G401.6 (cell line): ENCODE measurements around the gene HOXC10.

Source experiments
- FAIRE-seq: peaks from 2 replicates; lab custom pipeline; 2012; peaks lifted over from hg19 to GRCh38; lab: Jason Lieb, UNC

Gene HOXC10

GRCh38 chr12:54030442-54030801 lies 45.5 kb downstream of the HOXC10 start:
- FAIRE-seq: peak; percentile 74

GRCh38 chr12:54030889-54031471 lies 46.0 kb downstream of the HOXC10 start:
- peak; percentile 6 for FAIRE-seq

- no peak for FAIRE-seq
These were observed 46.5 kb downstream of the HOXC10 start for GRCh38 chr12:54031480-54031879.

- no peak for FAIRE-seq
These were observed 47.2 kb downstream of the HOXC10 start for GRCh38 chr12:54032086-54032619.

- FAIRE-seq: peak; percentile 97
These were observed 47.7 kb downstream of the HOXC10 start, which contains the start of gene HOXC5 for GRCh38 chr12:54032627-54033100. Gene HOXC5, plus strand, starts transcription at chr12:54033050. Its CDS starts 73 bp downstream, at chr12:54033123.

GRCh38 chr12:54033106-54033979 lies 48.4 kb downstream of the HOXC10 start:
- peak; percentile 48 for FAIRE-seq

- FAIRE-seq: no peak
These were observed 49.2 kb downstream of the HOXC10 start for GRCh38 chr12:54033980-54034784.

- FAIRE-seq: no peak
These were observed 49.9 kb downstream of the HOXC10 start for GRCh38 chr12:54034785-54035310.

- no peak for FAIRE-seq
These were observed 50.8 kb downstream of the HOXC10 start for GRCh38 chr12:54035568-54036264.

GRCh38 chr12:54036620-54037359 lies 51.8 kb downstream of the HOXC10 start:
- FAIRE-seq: no peak

GRCh38 chr12:54037360-54038283 lies 52.7 kb downstream of the HOXC10 start:
- FAIRE-seq: peak; percentile 77

- FAIRE-seq: no peak
These were observed 53.4 kb downstream of the HOXC10 start for GRCh38 chr12:54038284-54038870.

GRCh38 chr12:54038871-54039414 lies 54.0 kb downstream of the HOXC10 start:
- no peak for FAIRE-seq

GRCh38 chr12:54039417-54040147 lies 54.6 kb downstream of the HOXC10 start:
- FAIRE-seq: peak; percentile 13
